ENCODE measurements around the gene ZNF319.

The ZNF319 gene

GRCh38 chr16:57991551-57992059 is 8.9 kb downstream of the ZNF319 start:
- H3K4me1 ChIP-seq (ENCODE audit: control insufficient read depth in 1 of 2, insufficient read depth in 1 of 2, low read depth in 1 of 2, low read length in 1 of 2) = peaks cover 30 to 40% of the 10 kb centered on the region in 2 experiments
- no peak for TF ChIP-seq CTCF (IDR thresholded peaks at IDR 0.05)
- H3K4me3 ChIP-seq (ENCODE audit: low read depth in 1 of 2, low read length in 1 of 2) = no peak overlapping the region
- no peaks in the 10 kb centered on the region for H3K9me3 ChIP-seq
- peaks cover 8% of the 10 kb centered on the region for H3K27me3 ChIP-seq
- no peak overlapping the region for H3K27ac ChIP-seq
- H3K36me3 ChIP-seq = peaks cover 14% of the 10 kb centered on the region

DNA sequence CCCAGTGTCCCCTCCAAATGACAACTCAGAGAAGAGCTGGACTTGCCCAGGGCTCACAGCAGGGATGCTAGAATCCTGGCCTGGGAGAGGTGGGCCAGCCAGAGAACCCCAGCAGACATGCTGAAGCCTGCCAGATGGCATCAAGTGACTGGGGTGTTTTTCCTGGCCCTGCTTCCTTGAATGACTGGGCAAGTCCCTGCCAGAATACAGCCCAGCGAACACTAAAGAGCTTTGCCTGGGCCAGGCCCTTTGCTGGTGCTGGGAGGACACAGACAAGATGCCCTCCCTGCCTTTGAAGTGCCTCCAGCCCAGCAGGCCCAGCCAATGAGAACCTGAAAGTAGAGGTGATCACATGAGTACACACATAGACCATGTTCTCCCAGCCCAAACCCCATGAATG is 11.5 kb downstream of the ZNF319 start:
- Histone ChIP-seq H3K36me3 (no peaks in the 10 kb centered on the region), H3K27ac (no peak overlapping the region), H3K4me3 (ENCODE audit: low read depth in 1 of 2, low read length in 1 of 2) (no peak overlapping the region), H3K9me3 (no peaks in the 10 kb centered on the region), H3K27me3 (peaks cover 35% of the 10 kb centered on the region), H3K4me1 (ENCODE audit: control insufficient read depth in 1 of 2, insufficient read depth in 1 of 2, low read depth in 1 of 2, low read length in 1 of 2) (peaks cover 17 to 28% of the 10 kb centered on the region in 2 experiments)
- no peak for TF ChIP-seq CTCF (IDR thresholded peaks at IDR 0.05)

DNA sequence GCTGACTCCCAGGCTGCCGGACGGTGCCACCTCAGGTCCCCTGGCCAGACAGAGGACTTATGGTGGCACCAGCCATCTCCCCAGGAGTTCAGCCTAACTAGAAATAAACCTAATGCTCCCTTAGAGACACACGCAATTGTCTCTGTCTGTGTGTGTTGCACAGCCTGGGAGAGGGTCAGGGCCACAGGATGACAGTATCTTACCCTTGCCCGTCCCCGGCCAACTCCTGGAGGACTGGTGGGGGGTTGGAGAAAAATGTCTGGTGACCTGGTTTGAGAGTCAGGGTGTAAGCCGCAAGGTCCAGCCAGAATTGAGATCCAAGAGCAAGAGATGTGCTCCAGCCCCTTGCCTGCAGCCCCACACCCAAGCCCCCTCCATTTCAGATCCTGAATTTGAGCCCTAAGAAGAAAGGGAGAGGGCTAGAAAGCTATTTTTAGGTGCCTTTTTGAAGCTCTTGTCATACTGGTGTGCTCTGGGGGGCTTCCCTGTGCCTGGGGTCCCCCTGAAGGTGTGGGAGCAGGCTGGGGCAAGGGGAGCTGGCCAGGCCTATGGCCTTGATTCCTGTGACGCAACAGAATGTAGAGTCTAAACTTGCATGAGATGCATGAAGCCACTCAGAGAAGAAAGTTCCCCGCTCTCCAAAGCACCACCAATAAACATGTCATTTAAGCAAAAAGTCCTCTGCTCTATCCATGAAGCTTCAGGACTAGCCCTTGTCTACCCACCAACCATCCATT is 12.9 kb downstream of the ZNF319 start:
- H3K4me1 ChIP-seq (ENCODE audit: control insufficient read depth in 1 of 2, insufficient read depth in 1 of 2, low read depth in 1 of 2, low read length in 1 of 2) = peaks cover 8 to 15% of the 10 kb centered on the region in 2 experiments
- H3K4me3 ChIP-seq (ENCODE audit: low read depth in 1 of 2, low read length in 1 of 2) = no peak overlapping the region
- TF ChIP-seq CTCF (IDR thresholded peaks at IDR 0.05) = no peak
- no peaks in the 10 kb centered on the region for H3K36me3 ChIP-seq
- H3K27me3 ChIP-seq = peaks cover 43% of the 10 kb centered on the region
- no peaks in the 10 kb centered on the region for H3K9me3 ChIP-seq
- no peak overlapping the region for H3K27ac ChIP-seq

GRCh38 chr16:57986196-57986595 is 14.3 kb downstream of the ZNF319 start:
- Histone ChIP-seq H3K36me3 (no peaks in the 10 kb centered on the region), H3K4me3 (ENCODE audit: low read depth in 1 of 2, low read length in 1 of 2) (no peak overlapping the region), H3K9me3 (no peaks in the 10 kb centered on the region), H3K27ac (no peak overlapping the region), H3K27me3 (peaks cover 55% of the 10 kb centered on the region), H3K4me1 (ENCODE audit: control insufficient read depth in 1 of 2, insufficient read depth in 1 of 2, low read depth in 1 of 2, low read length in 1 of 2) (peaks cover 8 to 15% of the 10 kb centered on the region in 2 experiments)
- TF ChIP-seq CTCF (IDR thresholded peaks at IDR 0.05) = no peak

- no peaks in the 10 kb centered on the region for H3K36me3 ChIP-seq
- TF ChIP-seq CTCF (IDR thresholded peaks at IDR 0.05) = no peak
- H3K4me1 ChIP-seq (ENCODE audit: control insufficient read depth in 1 of 2, insufficient read depth in 1 of 2, low read depth in 1 of 2, low read length in 1 of 2) = peaks cover 8 to 15% of the 10 kb centered on the region in 2 experiments
- peak overlapping the region; percentile 27 for H3K27ac ChIP-seq
- peak overlapping the region; percentile 66 to 73 for H3K4me3 ChIP-seq (ENCODE audit: low read depth in 1 of 2, low read length in 1 of 2)
- H3K9me3 ChIP-seq = no peaks in the 10 kb centered on the region
- H3K27me3 ChIP-seq = peaks cover 55% of the 10 kb centered on the region
These were observed 15.0 kb downstream of the ZNF319 start for GRCh38 chr16:57985204-57986181.
